ENCODE measurements around the gene PDZD7. TPM values are rescaled to one million over a fixed set of nuclear protein-coding genes. Genes with fewer than 3 reads are reported as not detected.

Gene PDZD7
- total RNA-seq, 1 experiment from 2014 or later, result 0.30 TPM

DNA sequence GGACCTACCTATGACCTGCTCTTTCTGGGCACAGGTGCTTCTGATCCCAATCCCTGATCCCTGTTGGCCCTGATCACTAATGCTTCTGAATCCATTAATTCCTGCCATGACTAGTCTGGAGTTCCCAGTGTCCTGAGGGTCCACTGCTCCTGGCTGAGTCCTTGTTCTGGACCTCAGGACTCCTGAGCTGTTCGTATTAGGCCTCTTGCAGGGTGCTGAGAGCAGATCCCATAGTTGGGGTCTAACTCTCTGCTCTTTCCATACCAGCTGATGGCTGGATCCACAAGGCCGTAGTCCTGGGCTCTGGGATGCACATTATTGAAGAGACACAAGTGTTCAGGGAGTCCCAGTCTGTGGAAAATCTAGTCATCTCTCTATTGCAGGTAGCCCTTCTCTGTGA lies 50.6 kb downstream of the PDZD7 start:
- CTCF ChIA-PET, result no interaction called here
- no peak for TF ChIP-seq EZH2 (IDR thresholded peaks at IDR 0.05; ENCODE audit: borderline replicate concordance, low read depth, low read length, poor library complexity, severe bottlenecking)
- TF ChIP-seq, protein P1, sequence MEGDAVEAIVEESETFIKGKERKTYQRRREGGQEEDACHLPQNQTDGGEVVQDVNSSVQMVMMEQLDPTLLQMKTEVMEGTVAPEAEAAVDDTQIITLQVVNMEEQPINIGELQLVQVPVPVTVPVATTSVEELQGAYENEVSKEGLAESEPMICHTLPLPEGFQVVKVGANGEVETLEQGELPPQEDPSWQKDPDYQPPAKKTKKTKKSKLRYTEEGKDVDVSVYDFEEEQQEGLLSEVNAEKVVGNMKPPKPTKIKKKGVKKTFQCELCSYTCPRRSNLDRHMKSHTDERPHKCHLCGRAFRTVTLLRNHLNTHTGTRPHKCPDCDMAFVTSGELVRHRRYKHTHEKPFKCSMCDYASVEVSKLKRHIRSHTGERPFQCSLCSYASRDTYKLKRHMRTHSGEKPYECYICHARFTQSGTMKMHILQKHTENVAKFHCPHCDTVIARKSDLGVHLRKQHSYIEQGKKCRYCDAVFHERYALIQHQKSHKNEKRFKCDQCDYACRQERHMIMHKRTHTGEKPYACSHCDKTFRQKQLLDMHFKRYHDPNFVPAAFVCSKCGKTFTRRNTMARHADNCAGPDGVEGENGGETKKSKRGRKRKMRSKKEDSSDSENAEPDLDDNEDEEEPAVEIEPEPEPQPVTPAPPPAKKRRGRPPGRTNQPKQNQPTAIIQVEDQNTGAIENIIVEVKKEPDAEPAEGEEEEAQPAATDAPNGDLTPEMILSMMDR (conservative IDR thresholded peaks at IDR 0.05; ENCODE audit: low read depth, low read length), result no peak
- BruUV-seq (replicated peaks), result no TSS peak

DNA sequence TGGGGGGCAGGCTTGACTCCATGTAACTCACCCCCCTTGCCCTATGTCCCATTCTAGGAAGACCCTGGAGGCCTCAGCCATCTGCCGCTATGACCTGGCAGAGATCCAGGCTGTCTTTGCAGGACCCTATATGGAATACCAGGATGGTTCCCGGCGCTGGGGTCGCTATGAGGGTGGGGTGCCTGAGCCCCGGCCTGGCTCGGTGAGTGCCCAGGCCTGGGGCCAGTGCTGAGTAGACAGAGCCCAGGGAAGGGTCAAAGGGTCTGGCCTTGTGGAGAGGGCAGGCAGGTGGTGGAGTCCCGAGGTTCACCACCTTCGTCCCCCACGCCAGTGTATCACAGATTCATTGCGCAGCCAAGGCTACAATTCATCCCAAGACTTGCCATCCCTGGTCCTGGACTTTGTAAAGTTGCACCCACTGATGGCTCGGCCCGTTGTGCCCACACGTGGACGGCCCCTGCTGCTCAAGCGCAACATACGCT lies 51.1 kb downstream of the PDZD7 start:
- H3K36me3 ChIP-seq (ENCODE audit: insufficient read depth, low read length, poor library complexity, severe bottlenecking), result peaks cover 5% of the 10 kb centered on the region
- intact Hi-C loops (cut with micrococcal nuclease; ENCODE audit: unreplicated experiment), result no loop called here
- no peak for TF ChIP-seq EZH2 (IDR thresholded peaks at IDR 0.05; ENCODE audit: borderline replicate concordance, low read depth, low read length, poor library complexity, severe bottlenecking)
- TF ChIP-seq, protein P1 (conservative IDR thresholded peaks at IDR 0.05; ENCODE audit: low read depth, low read length), result no peak

More for the DNA sequence above, 50.6 kb downstream of the PDZD7 start:
- Histone ChIP-seq H3K4me1 (ENCODE audit: insufficient read depth, low read length, poor library complexity, severe bottlenecking) (no peaks in the 10 kb centered on the region), H3K27me3 (replicated peaks; ENCODE audit: insufficient read depth, low read depth, low read length, poor library complexity) (no peaks in the 10 kb centered on the region), H3K9me3 (ENCODE audit: low read depth, low read length, poor library complexity, severe bottlenecking) (no peaks in the 10 kb centered on the region), H3K4me3 (ENCODE audit: low read depth, low read length, poor library complexity, severe bottlenecking) (no peak overlapping the region), H3K36me3 (ENCODE audit: insufficient read depth, low read length, poor library complexity, severe bottlenecking) (peaks cover 6% of the 10 kb centered on the region), H3K27ac (ENCODE audit: low read depth, low read length, poor library complexity, severe bottlenecking) (no peak overlapping the region)
- POLR2A ChIA-PET (ENCODE audit: low non-redundant PET), result interaction anchor here (0.5 kb wide), 1 partner anchor 488 kb away, joined by 17 read pairs; no protein-coding TSS in a partner anchor
- DNase-seq (ENCODE audit: low spot score), result no peak
- intact Hi-C loops (cut with micrococcal nuclease; ENCODE audit: unreplicated experiment), result no loop called here

DNA sequence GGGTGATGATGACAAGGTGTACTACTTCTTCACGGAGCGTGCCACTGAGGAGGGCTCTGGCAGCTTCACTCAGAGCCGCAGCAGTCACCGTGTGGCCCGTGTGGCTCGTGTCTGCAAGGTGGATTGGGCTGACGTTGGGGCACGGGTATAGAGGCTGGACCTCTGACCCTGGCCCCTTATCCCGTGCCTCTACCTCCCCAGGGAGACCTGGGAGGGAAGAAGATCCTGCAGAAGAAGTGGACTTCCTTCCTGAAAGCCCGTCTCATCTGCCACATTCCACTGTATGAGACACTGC lies 52.1 kb downstream of the PDZD7 start:
- Histone ChIP-seq H3K27me3 (replicated peaks; ENCODE audit: insufficient read depth, low read depth, low read length, poor library complexity) (no peaks in the 10 kb centered on the region), H3K4me1 (ENCODE audit: insufficient read depth, low read length, poor library complexity, severe bottlenecking) (no peaks in the 10 kb centered on the region), H3K27ac (ENCODE audit: low read depth, low read length, poor library complexity, severe bottlenecking) (no peak overlapping the region), H3K36me3 (ENCODE audit: insufficient read depth, low read length, poor library complexity, severe bottlenecking) (peaks cover 5% of the 10 kb centered on the region), H3K9me3 (ENCODE audit: low read depth, low read length, poor library complexity, severe bottlenecking) (no peaks in the 10 kb centered on the region), H3K4me3 (ENCODE audit: low read depth, low read length, poor library complexity, severe bottlenecking) (no peak overlapping the region)
- no peak for TF ChIP-seq EZH2 (IDR thresholded peaks at IDR 0.05; ENCODE audit: borderline replicate concordance, low read depth, low read length, poor library complexity, severe bottlenecking)
- TF ChIP-seq, protein P1 (conservative IDR thresholded peaks at IDR 0.05; ENCODE audit: low read depth, low read length), result no peak
- no TSS peak for BruUV-seq (replicated peaks)
- intact Hi-C loops (cut with micrococcal nuclease; ENCODE audit: unreplicated experiment), result no loop called here
- no peak for DNase-seq (ENCODE audit: low spot score)
- ChIA-PET CTCF (no interaction called here), POLR2A (ENCODE audit: low non-redundant PET) (no interaction called here)

More for the DNA sequence above, 51.1 kb downstream of the PDZD7 start:
- POLR2A ChIA-PET (ENCODE audit: low non-redundant PET), result no interaction called here
- H3K27ac ChIP-seq (ENCODE audit: low read depth, low read length, poor library complexity, severe bottlenecking), result no peak overlapping the region
- DNase-seq (ENCODE audit: low spot score), result no peak
- no peaks in the 10 kb centered on the region for H3K9me3 ChIP-seq (ENCODE audit: low read depth, low read length, poor library complexity, severe bottlenecking)
- CTCF ChIA-PET, result no interaction called here
- no peaks in the 10 kb centered on the region for H3K27me3 ChIP-seq (replicated peaks; ENCODE audit: insufficient read depth, low read depth, low read length, poor library complexity)
- no peak overlapping the region for H3K4me3 ChIP-seq (ENCODE audit: low read depth, low read length, poor library complexity, severe bottlenecking)
- no TSS peak for BruUV-seq (replicated peaks)
- no peaks in the 10 kb centered on the region for H3K4me1 ChIP-seq (ENCODE audit: insufficient read depth, low read length, poor library complexity, severe bottlenecking)

All from A673 (cell line).